H1 (cell line): ENCODE data around the gene ZNG1F. TPM values are rescaled to one million over a fixed set of nuclear protein-coding genes. Genes with fewer than 3 reads are reported as not detected.
"Not testable (repeated sequence)": the region's sequence is repeated elsewhere in the genome, so short reads cannot be mapped to it uniquely, and the experiment has no call there.

ENCODE experiments used
- CTCF ChIA-PET: fragments of 300-600 bp; sonication (Branson Sonifier 250); formaldehyde crosslinking; loops from one replicate; lab custom pipeline; 2021; ENCODE audit not compliant: partially characterized antibody; lab: Charles Lee
- POLR2A ChIA-PET: fragments of 300-600 bp; sonication (Branson Sonifier 250); formaldehyde crosslinking; loops from one replicate; lab custom pipeline; 2021; ENCODE audit warnings: inconsistent platforms; ENCODE audit not compliant: partially characterized antibody; lab: Charles Lee
- DNase-seq, 2 experiments: peaks; one replicate each; pipeline versions ENCODE4 v3.0.0 to v3.0.0-alpha.2; 2010 to 2022; ENCODE audit warnings: low spot score in 2 of 2, low read depth in 1 of 2, mixed read lengths in 1 of 2
- FAIRE-seq: peaks from 2 replicates; lab custom pipeline; 2011; peaks lifted over from hg19 to GRCh38; lab: Jason Lieb, UNC
- H2AFZ ChIP-seq: 2 replicates; pipeline ENCODE4 v1.8.1; 2012; ENCODE audit warnings: low read length, inconsistent platforms
- H2AK5ac ChIP-seq: 2 replicates; pipeline ENCODE4 v1.6.1; 2013; ENCODE audit warnings: low read depth, low read length
- H2BK120ac ChIP-seq: replicated peaks from 2 replicates; pipeline ENCODE3; 2013; ENCODE audit warnings: low read depth, low read length, inconsistent platforms
- H2BK12ac ChIP-seq: 2 replicates; pipeline ENCODE4 v1.6.1; 2013; ENCODE audit warnings: low read depth, low read length
- H2BK15ac ChIP-seq: 2 replicates; pipeline ENCODE4 v1.6.1; 2013; ENCODE audit warnings: low read length
- H2BK20ac ChIP-seq: 2 replicates; pipeline ENCODE4 v1.6.1; 2013; ENCODE audit warnings: low read length
- H2BK5ac ChIP-seq: 2 replicates; pipeline ENCODE4 v1.6.1; 2013; ENCODE audit warnings: low read depth, low read length
- H3K14ac ChIP-seq: 2 replicates; pipeline ENCODE4 v1.6.1; 2013; ENCODE audit warnings: inconsistent platforms; ENCODE audit not compliant: insufficient read length
- H3K18ac ChIP-seq: 2 replicates; pipeline ENCODE4 v1.6.1; 2013; ENCODE audit warnings: low read length; ENCODE audit errors: extremely low read depth
- H3K23ac ChIP-seq: 2 replicates; pipeline ENCODE4 v1.6.1; 2013; ENCODE audit warnings: inconsistent platforms; ENCODE audit not compliant: insufficient read length
- H3K23me2 ChIP-seq: 2 replicates; pipeline ENCODE4 v1.6.1; 2013; ENCODE audit warnings: low read depth, low read length
- H3K27ac ChIP-seq: 2 replicates; pipeline ENCODE4 v1.6.1; 2011; ENCODE audit warnings: low read depth, low read length, inconsistent platforms
- H3K27me3 ChIP-seq, 4 experiments: replicated peaks in 1 of 4; 1 replicate in 1 of 4; 2 replicates in 3 of 4; pipeline versions ENCODE4 v1.6.1 to v1.8.1; 2011 to 2013; ENCODE audit warnings: low read length in 3 of 4, mild to moderate bottlenecking in 3 of 4, inconsistent platforms in 2 of 4, mixed read lengths in 2 of 4, moderate library complexity in 1 of 4; ENCODE audit not compliant: control insufficient read depth in 3 of 4, insufficient read depth in 3 of 4; ENCODE audit errors: extremely low read depth in 1 of 4
- H3K36me3 ChIP-seq, 4 experiments: 2 replicates each; pipeline versions ENCODE4 v1.6.1 to v1.8.1; 2011 to 2013; ENCODE audit warnings: mild to moderate bottlenecking in 4 of 4, low read length in 3 of 4, moderate library complexity in 2 of 4, control low read depth in 1 of 4, inconsistent platforms in 1 of 4; ENCODE audit not compliant: insufficient read depth in 4 of 4, control insufficient read depth in 2 of 4
- H3K4ac ChIP-seq: replicated peaks from 2 replicates; pipeline ENCODE3; 2013; ENCODE audit warnings: low read length, low read depth, mixed read lengths, inconsistent platforms; ENCODE audit not compliant: insufficient read length
- H3K4me1 ChIP-seq, 4 experiments: replicated peaks in 1 of 4; 1 replicate in 1 of 4; 2 replicates in 3 of 4; pipeline versions ENCODE4 v1.6.1 to v1.8.1; 2011 to 2013; ENCODE audit warnings: low read length in 3 of 4, inconsistent platforms in 2 of 4, mixed read lengths in 1 of 4; ENCODE audit not compliant: insufficient read depth in 4 of 4, control insufficient read depth in 3 of 4
- H3K4me2 ChIP-seq, 2 experiments: 2 replicates each; pipeline versions ENCODE4 v1.6.1 to v1.8.1; 2011 to 2013; ENCODE audit warnings: low read depth in 2 of 2, low read length in 2 of 2, control low read depth in 1 of 2, inconsistent platforms in 1 of 2, mild to moderate bottlenecking in 1 of 2; ENCODE audit not compliant: insufficient read depth in 1 of 2
- H3K4me3 ChIP-seq, 4 experiments: fragments of 200-600, 300-600 bp in 1 of 4; sonication (generic), shearing (Covaris generic), sonication (Bioruptor Twin) in 1 of 4; 2 replicates each; pipeline versions ENCODE4 v1.5.1 to v1.8.1; 2011 to 2016; ENCODE audit warnings: low read length in 4 of 4, low read depth in 3 of 4, control low read depth in 2 of 4, inconsistent platforms in 2 of 4, mild to moderate bottlenecking in 2 of 4, mixed read lengths in 1 of 4, moderate library complexity in 1 of 4; ENCODE audit not compliant: insufficient read depth in 2 of 4; ENCODE audit errors: extremely low read depth in 1 of 4
- H3K56ac ChIP-seq: replicated peaks from 2 replicates; pipeline ENCODE3; 2013; ENCODE audit warnings: low read depth, mild to moderate bottlenecking, mixed read lengths, low read length, inconsistent platforms; ENCODE audit not compliant: insufficient read length
- H3K79me1 ChIP-seq: 2 replicates; pipeline ENCODE4 v1.6.1; 2013; ENCODE audit warnings: low read depth, low read length, control low read depth
- H3K79me2 ChIP-seq, 2 experiments: 2 replicates each; pipeline versions ENCODE4 v1.6.1 to v1.8.1; 2012 to 2013; ENCODE audit warnings: low read length in 2 of 2, mild to moderate bottlenecking in 2 of 2, inconsistent platforms in 1 of 2; ENCODE audit not compliant: insufficient read depth in 2 of 2, control insufficient read depth in 1 of 2
- H3K9ac ChIP-seq, 4 experiments: replicated peaks in 1 of 4; 1 replicate in 1 of 4; 2 replicates in 3 of 4; pipeline versions ENCODE4 v1.6.1 to v1.8.1; 2011 to 2013; ENCODE audit warnings: low read depth in 3 of 4, low read length in 3 of 4, control low read depth in 2 of 4, mild to moderate bottlenecking in 2 of 4, moderate library complexity in 2 of 4, inconsistent platforms in 1 of 4; ENCODE audit errors: extremely low read depth in 1 of 4
- H3K9me3 ChIP-seq, 2 experiments: 2 replicates each; pipeline versions ENCODE4 v1.6.1 to v1.8.1; 2012 to 2013; ENCODE audit warnings: mild to moderate bottlenecking in 2 of 2, moderate library complexity in 2 of 2, control low read depth in 1 of 2, inconsistent platforms in 1 of 2, low read depth in 1 of 2, low read length in 1 of 2, mixed read lengths in 1 of 2; ENCODE audit not compliant: insufficient read depth in 2 of 2
- H4K20me1 ChIP-seq, 2 experiments: replicated peaks in 1 of 2; 2 replicates each; pipeline versions ENCODE3 to v1.8.1; 2011 to 2013; ENCODE audit warnings: inconsistent platforms in 2 of 2, low read length in 2 of 2, mild to moderate bottlenecking in 1 of 2; ENCODE audit not compliant: insufficient read depth in 2 of 2, control insufficient read depth in 1 of 2
- H4K5ac ChIP-seq: 2 replicates; pipeline ENCODE4 v1.6.1; 2013; ENCODE audit warnings: low read length, low read depth, mixed read lengths, inconsistent platforms; ENCODE audit not compliant: insufficient read length
- H4K8ac ChIP-seq: 2 replicates; pipeline ENCODE4 v1.8.0; 2013; ENCODE audit warnings: mild to moderate bottlenecking, moderate library complexity, low read length, inconsistent platforms; ENCODE audit not compliant: insufficient read depth; ENCODE audit errors: extremely low read depth
- H4K91ac ChIP-seq: replicated peaks from 2 replicates; pipeline ENCODE3; 2013; ENCODE audit warnings: low read length, mixed read lengths, inconsistent platforms; ENCODE audit not compliant: insufficient read length
- EZH2 ChIP-seq: fragments of 200-600 bp; sonication (generic); IDR thresholded peaks from 2 replicates; pipeline ENCODE4 v1.7.1; 2012; ENCODE audit warnings: low read depth, mild to moderate bottlenecking, moderate library complexity, low read length, inconsistent platforms; ENCODE audit not compliant: severe bottlenecking
- SUZ12 ChIP-seq: fragments of 200-600 bp; sonication (generic); IDR thresholded peaks from 2 replicates; pipeline ENCODE4 v1.6.1; 2012; ENCODE audit warnings: mild to moderate bottlenecking, inconsistent platforms, low read length, moderate library complexity, mixed read lengths
- WGBS, 2 experiments: shearing (Covaris generic) in 1 of 2; methylation state at CpG; one replicate each; pipeline versions ENCODE4 v1.1.6 to v1.1.7; 2013 to 2015; ENCODE audit warnings: low lambda C conversion rate in 2 of 2, mixed read lengths in 2 of 2, inconsistent platforms in 1 of 2, low coverage in 1 of 2, missing lambda C conversion rate in 1 of 2; ENCODE audit not compliant: insufficient replicate concordance in 2 of 2, insufficient coverage in 1 of 2, insufficient read length in 1 of 2; ENCODE audit errors: extremely low coverage in 1 of 2, missing lambda C conversion rate in 1 of 2; 5-methylcytosine and 5-hydroxymethylcytosine counted together
- polyA plus RNA-seq, 7 experiments: library from polyadenylated mRNA; depleted of rRNA in 3 of 7; stranded (reverse) in 5 of 7; unstranded in 2 of 7; fragments of >200 nt in 5 of 7; fragments of 200-250 nt in 2 of 7; gene quantifications; 1 replicate in 5 of 7; 2 replicates in 1 of 7; 4 replicates in 1 of 7; pipeline versions ENCODE4 v1.2.1 to v1.2.3, GENCODE V29; 2011 to 2013; ENCODE audit warnings: missing spikeins in 2 of 7, mixed read lengths in 2 of 7
- total RNA-seq: library from RNA; stranded (reverse); fragmentation: NEBNext Ultra II Directional; extraction: Animal tissue kit (Norgen Biotek cat#: 25700); gene quantifications from 2 replicates; pipeline ENCODE4 v1.2.1, GENCODE V29; 2021

ZNG1F gene
- total and polyA plus RNA-seq, 2 of the 8 experiments (the other 6 are each of a cell fraction or from before 2014, with no cell fraction given), result 4.3 to 4.8 TPM

GRCh38 chr9:41126746-41127446 lies 62.2 kb downstream of the ZNG1F start:
- H2BK12ac ChIP-seq, H2BK120ac ChIP-seq, H4K8ac ChIP-seq, H3K4me3 ChIP-seq, H4K5ac ChIP-seq, H3K27ac ChIP-seq, H2BK5ac ChIP-seq, H3K14ac ChIP-seq, H4K91ac ChIP-seq, H3K9me3 ChIP-seq, H3K36me3 ChIP-seq, CTCF ChIA-PET, H3K9ac ChIP-seq, H4K20me1 ChIP-seq, POLR2A ChIA-PET, H3K79me1 ChIP-seq, DNase-seq, H3K4me1 ChIP-seq, H2BK20ac ChIP-seq, H3K18ac ChIP-seq, H2BK15ac ChIP-seq, H2AK5ac ChIP-seq, FAIRE-seq, H3K56ac ChIP-seq, H3K23me2 ChIP-seq, H3K4ac ChIP-seq, H3K79me2 ChIP-seq, H3K23ac ChIP-seq, H2AFZ ChIP-seq: not testable (repeated sequence)
- Histone ChIP-seq H3K27me3 (peaks cover 0 to 11% (median 6%) of the 10 kb centered on the region in 4 experiments; a peak in 6 of 7 replicates), H3K4me2 (0 out of 4 replicates have a peak overlapping the region, but pooled peaks of 1 of the 2 experiments have one; percentile 21)
- TF ChIP-seq SUZ12 (peak; percentile 44), EZH2 (peak; percentile 52)
- WGBS, 2 experiments, result 3% methylated on average over 8 of the region's 45 CpGs; no CpG with 5 or more reads in 1 of the 2 experiments
